Endothelial cell of hepatic sinusoid (primary cell): ENCODE measurements around the gene ETS1.

ENCODE experiments used
- in situ Hi-C: cut with HindIII; loops from 2 replicates; pipeline ENCODE4 v1.10.0; 2017; ENCODE audit warnings: low sequenced_read_pairs

The ETS1 gene

GRCh38 chr11:128506999-128507611 lies 80.3 kb downstream of the ETS1 start:
- in situ Hi-C loops, result no loop called here

DNA sequence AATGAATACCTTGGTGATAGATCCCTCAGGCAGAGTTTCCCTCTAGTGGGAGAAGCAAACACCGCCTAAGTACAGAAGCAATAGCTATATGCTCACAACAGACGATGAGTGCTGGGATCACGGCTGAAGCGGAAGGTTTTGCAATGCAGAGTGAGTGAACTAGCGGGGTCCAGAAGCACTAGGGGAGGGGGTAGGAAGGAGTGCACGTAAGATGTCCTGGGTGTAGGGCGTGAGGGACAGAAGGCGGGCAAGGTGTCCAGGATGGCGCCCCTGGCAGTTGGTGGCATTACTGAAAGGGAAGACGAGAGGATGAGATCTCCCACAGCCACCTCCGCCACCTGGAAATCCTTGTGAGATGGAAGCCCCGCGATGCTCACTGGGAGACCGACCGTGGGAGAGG lies 81.0 kb downstream of the ETS1 start:
- in situ Hi-C loops, result no loop called here

- in situ Hi-C loops, result no loop called here
Measured at GRCh38 chr11:128505449-128506065, 81.8 kb downstream of the ETS1 start.

DNA sequence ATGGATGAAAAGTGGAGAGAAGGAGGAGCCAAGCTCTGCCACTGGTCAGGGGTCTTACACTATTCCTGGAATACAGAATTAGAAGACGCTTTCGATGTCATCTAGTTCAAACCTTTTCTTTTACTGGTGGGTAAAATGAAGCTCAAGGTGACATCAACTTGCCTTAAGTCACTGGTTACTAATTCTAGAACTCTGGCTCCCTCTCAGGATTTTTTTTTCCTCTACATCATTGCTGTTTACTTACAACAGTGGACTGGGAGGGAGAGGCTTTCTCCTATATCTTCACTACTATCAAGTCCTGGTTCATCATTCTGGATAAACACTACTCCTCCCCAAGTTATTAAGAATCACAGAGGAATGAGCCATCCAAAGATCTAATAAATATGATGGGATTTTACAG lies 82.9 kb downstream of the ETS1 start:
- in situ Hi-C loops, result loop anchor here (5.0 kb wide), 2 partner anchors 87 to 332 kb away; no protein-coding TSS in a partner anchor

- in situ Hi-C loops, result loop anchor here (5.0 kb wide), 2 partner anchors 86 to 331 kb away; no protein-coding TSS in a partner anchor
Measured at GRCh38 chr11:128503245-128503991, 83.9 kb downstream of the ETS1 start.

GRCh38 chr11:128502726-128503125 lies 84.6 kb downstream of the ETS1 start:
- in situ Hi-C loops, result loop anchor here (5.0 kb wide), 2 partner anchors 85 to 330 kb away; no protein-coding TSS in a partner anchor

GRCh38 chr11:128501632-128502549 lies 85.5 kb downstream of the ETS1 start:
- in situ Hi-C loops, result loop anchor here (5.0 kb wide), 2 partner anchors 85 to 330 kb away; no protein-coding TSS in a partner anchor

DNA sequence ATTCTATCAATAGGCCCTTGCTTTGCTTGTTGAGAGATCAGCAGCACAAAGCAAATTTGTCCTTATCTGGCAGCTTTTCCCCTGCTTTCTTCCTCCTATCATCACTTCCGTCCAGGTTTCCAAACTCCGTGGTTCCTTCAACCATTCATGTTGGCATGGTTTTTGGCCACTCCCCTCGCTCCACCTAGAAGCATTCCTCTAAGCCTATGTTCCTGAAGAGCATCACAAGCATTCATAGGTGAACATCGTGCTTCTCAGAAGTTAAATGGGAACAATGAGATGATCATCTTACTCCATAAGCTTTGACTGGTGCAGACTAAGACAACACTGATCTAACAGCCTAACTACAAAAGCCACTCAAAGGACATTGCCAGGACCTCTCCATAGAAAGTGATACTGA lies 86.3 kb downstream of the ETS1 start:
- in situ Hi-C loops, result loop anchor here (5.0 kb wide), 2 partner anchors 84 to 329 kb away; no protein-coding TSS in a partner anchor

DNA sequence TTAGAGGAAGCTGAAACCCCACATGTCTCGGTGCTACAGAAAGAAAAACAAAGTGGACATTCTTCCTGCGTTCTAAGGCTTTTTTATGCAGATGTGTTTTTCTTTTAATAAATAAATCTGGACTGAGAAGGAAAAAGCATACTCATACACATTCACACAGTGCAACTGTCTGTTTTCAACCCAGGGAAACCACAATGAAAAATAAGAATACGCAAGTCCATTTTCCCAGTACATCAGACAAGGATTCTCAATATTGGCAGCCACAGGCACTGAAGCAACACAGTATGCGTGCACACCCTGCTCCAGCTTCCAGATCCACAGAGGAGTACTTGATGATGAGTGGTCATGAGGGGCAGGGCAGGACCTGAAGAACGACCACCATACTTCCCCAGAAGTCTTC lies 86.9 kb downstream of the ETS1 start:
- in situ Hi-C loops, result loop anchor here (5.0 kb wide), 2 partner anchors 83 to 328 kb away; no protein-coding TSS in a partner anchor

DNA sequence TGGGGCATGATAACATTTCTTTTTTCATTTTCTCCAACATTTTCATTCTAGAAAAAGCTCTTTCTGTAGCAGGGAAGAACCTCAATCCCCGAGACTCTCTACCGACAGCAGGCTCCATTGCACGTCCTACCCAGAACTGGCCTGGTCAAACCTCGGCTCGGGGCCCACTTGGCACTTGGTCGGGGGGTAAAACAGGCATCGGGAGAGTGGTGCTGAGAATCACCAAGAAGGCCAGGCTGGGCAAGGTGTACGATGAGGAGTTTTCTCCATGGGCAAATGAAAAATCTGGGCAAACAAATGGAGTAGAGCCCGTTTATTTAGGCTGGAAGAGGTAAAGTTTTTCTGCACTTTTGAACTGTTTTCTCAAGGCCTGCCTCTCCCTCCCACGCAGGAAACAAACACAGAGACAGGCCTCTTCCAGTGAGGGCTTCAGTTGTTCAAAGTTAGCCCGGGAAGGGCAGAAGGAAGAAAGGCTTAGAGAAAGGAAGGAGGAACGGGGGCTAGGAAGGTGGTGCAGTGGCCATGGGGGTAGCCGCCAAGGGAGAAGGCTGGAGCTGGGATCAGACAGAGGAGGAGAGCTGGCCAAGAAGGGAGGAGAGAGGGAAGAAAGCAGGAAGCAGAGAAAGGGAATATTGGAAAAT lies 87.6 kb downstream of the ETS1 start:
- in situ Hi-C loops, result loop anchor here (5.0 to 10.0 kb wide), 3 partner anchors 82 to 335 kb away; no protein-coding TSS in a partner anchor

GRCh38 chr11:128498721-128499245 lies 88.6 kb downstream of the ETS1 start:
- in situ Hi-C loops, result loop anchor here (10.0 kb wide), 1 partner anchor 336 kb away; no protein-coding TSS in a partner anchor

DNA sequence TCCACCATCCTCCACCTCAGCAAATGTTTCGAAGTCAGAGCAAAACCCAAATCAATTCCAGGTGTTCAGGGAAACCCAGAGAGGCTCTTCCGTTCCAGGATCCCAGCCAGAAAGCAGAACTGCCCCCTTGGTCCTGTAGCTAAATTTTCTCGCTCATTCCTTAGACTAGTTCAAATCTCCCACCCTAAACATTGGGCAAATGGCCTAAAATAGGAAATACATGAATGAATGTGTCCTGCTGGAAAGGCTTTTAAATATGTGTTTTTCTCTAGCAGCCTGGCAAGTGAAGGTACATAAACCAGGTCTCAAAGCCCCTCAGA lies 89.6 kb downstream of the ETS1 start:
- in situ Hi-C loops, result loop anchor here (10.0 kb wide), 1 partner anchor 337 kb away; no protein-coding TSS in a partner anchor

GRCh38 chr11:128497061-128497775 lies 90.1 kb downstream of the ETS1 start:
- in situ Hi-C loops, result loop anchor here (10.0 kb wide), 1 partner anchor 338 kb away; no protein-coding TSS in a partner anchor

- in situ Hi-C loops, result loop anchor here (10.0 kb wide), 1 partner anchor 338 kb away; no protein-coding TSS in a partner anchor
Measured at GRCh38 chr11:128496692-128497060, 90.7 kb downstream of the ETS1 start.

DNA sequence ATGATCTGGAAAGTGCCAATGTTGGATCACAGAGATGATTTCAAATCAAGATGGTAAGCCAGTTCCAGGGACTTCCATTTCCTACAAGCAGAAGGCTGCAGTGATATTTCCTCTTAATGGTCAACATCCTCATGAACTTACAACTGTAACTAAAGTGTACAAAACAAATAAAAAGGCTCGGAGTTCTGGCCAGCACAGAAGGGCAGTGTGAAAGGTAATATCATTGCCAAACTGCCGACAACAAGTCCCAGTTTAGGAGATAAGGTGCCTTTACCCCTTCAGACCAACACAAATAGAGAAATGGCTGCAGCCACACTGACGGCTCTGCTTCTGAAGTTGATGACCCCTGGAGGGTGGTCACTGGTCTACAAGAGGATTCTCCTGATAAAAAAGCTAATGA lies 91.1 kb downstream of the ETS1 start:
- in situ Hi-C loops, result loop anchor here (10.0 kb wide), 1 partner anchor 339 kb away; no protein-coding TSS in a partner anchor

DNA sequence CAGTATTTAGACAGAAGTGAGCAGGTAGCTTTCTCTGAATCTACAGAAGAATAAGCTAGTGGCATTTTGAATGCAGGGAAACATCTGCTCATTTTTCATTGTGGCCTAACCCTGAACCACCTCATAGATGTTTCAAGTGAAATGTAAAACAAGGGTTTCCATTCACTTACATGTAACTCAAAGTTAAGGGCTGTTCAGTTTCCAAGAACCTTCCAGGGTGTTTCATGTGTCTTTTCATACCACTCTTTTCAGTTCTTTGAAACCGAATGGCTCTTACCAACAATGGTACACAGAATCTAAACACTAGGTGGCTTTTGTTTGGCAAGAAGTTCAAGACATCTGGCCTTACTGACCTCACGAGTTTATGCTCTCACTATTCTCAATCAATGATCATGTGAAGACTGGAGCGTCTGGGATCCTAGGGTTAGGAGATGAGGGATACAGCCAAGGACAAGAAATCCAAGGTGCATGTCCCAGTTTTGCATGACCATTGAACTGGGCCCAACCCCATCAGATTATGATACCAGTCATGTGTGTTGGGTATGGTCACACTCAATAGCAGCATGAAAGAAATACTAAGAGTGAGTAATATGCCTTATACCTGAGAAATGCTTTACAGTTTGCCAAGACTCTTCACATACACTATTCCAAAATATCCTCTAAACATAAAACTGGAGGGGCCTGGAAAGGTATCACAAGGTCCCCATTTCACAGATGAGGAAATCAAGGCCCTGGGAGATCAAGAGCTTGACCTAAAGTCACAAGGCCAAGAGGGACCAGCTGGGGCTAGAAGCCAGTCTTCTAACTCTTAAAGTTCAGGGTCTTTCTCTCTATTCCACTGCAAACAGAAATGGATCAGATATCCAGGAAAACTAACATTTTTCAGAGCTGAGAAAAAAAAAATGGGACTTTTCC lies 92.7 kb downstream of the ETS1 start:
- in situ Hi-C loops, result loop anchor here (10.0 kb wide), 1 partner anchor 340 kb away; no protein-coding TSS in a partner anchor

GRCh38 chr11:128493570-128493965 lies 93.8 kb downstream of the ETS1 start:
- in situ Hi-C loops, result loop anchor here (10.0 kb wide), 1 partner anchor 341 kb away; no protein-coding TSS in a partner anchor
